HG03342 (cell line): ENCODE results near the gene ASPRV1.
"Not testable (repeated sequence)": the region's sequence is repeated elsewhere in the genome, so short reads cannot be mapped to it uniquely, and the experiment has no call there.

ENCODE experiments used
- ATAC-seq: cut with Tn5 transposase; IDR thresholded peaks from one replicate; pipeline ENCODE4 v1.9.1; 2021; ENCODE audit warnings: mild to moderate bottlenecking, moderate library complexity; ENCODE audit not compliant: unreplicated experiment

Gene ASPRV1

DNA sequence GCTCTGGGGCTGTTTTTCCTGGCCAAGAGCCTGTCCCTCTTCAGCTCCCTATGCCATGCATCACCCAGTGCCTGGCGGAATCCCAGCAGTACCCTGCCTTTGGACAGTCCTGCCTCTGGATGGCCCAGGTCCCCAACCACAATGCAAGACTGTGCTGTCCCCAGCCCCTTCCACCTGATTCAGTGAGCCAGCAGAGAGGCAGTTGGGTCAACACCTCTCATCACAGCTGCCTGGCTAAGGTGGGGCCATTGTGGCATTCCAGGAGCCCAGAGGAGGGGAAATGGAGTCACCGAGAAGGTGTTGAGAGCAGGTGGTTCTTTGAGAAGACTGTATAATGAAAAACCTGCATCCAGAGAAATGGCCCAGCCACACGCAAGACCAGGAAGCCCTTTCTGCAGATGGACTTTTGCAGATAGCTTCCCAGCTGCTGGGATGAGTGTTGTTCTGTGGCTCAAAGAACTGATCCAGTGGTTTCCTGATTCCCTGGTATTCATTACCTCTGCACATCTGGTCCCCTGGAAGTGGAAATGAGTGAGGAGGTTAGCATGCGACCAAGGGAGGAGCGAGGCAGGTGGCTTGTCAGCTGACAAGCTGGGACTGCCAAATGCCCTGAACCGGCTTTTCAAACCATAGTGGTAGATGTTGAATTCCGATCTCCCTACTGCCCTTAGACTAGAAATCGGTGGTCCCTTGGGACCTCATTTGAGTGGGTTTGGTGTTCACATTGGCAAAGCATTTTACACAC, 1.7 kb upstream of the ASPRV1 start:
- ATAC-seq: no peak

- ATAC-seq: no peak
Measured at GRCh38 chr2:69960821-69961220, 610 bp downstream of the ASPRV1 start.

DNA sequence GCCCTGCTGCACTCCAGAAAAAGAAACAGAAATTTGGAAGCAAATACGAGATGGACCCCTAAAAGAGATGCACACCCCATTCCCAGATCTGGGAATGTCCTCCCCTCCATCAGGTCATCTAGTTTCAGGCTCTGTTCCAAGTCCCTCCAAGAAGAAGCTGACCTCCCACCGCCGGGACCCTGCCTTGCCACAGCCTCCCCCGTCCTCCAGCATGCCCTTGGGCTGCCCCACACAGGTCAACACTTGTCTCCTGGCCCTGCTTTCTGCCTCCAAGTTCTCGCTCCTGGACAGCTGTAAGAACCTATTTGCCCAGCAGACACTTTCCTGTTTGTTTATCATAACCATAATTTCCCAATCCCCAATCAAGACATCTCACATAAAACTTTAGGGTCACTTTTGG, 2.0 kb downstream of the ASPRV1 start:
- ATAC-seq: no peak

DNA sequence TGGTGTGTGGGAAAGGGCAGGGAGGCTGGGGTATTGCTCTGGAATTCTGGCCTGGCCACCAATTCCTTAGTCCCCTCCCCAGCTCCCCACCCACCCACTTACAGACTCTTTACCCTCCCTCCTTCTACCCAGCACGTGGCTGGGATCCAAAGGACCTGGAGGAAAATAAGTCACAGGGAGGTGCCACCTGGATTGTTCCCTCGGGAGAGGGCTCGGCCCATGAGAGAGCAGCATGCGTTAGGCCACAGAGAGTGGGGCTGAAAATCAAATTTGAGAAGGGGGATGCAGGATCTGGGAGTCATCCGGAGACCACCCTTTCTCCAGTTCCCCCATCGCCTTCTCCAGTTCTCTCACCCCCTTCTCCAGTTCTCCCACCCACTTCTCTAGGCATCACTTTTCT, 3.0 kb downstream of the ASPRV1 start:
- no peak for ATAC-seq

DNA sequence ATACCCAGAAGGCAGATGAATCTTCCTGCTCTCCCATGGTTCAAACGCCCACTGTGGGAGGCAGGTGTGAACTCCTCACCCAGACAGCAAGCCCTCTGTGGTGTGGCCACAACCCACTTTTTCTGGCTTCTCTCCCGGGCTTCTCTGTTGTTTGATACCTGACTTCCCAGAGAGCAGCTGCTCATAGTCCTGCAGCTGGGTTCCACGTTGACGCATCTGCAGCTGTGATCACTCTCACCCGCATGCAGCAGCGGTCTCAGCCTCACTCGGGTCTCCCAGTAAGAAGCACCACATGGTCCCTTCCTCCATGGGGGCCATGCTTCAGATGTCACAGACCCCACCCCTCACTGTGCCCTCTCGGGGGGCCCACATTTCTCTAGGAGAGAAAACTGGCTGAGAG, 3.5 kb downstream of the ASPRV1 start:
- ATAC-seq: no peak

- ATAC-seq: no peak
Measured at GRCh38 chr2:69956475-69956979, 4.9 kb downstream of the ASPRV1 start.

- ATAC-seq: no peak
Measured at GRCh38 chr2:69955029-69955428, 6.4 kb downstream of the ASPRV1 start.

DNA sequence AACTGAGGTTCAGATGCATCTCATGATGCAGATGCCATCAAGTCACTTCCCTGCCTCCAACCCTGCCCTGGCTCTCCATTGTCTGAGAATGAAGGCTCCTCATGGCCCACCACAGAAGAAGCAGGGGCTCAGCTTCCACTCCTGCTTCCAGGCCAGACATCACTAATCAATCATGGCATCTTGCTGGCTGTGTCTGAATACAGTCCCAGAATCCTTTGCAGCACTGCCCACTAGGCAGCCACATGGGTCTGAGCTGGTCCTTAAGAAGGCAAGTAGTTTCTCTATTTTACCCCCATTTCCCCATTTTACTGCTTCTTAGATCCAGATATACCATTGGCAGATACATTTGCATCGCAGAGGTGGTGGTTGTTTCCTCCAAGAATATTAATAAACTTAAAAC, 7.3 kb downstream of the ASPRV1 start:
- no peak for ATAC-seq

GRCh38 chr2:69952336-69953115, 8.9 kb downstream of the ASPRV1 start:
- ATAC-seq: no peak

DNA sequence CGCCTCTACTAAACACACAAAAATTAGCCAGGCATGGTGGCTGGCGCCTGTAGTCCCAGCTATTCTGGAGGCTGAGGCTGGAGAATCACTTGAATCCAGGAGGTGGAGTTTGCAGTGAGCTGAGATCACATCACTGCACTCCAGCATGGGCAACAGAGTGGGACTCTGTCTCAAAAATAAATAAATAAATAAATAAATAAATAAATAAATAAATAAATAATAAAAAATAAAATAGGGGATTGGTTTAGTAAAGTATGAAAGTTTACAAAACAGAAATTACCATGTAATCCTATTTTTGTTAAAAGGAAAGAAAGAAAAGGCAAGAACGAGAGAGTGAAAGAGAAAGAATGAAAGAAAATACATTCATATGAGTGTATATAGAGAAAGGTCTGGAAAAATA, 10.8 kb downstream of the ASPRV1 start:
- not testable (repeated sequence) for ATAC-seq

DNA sequence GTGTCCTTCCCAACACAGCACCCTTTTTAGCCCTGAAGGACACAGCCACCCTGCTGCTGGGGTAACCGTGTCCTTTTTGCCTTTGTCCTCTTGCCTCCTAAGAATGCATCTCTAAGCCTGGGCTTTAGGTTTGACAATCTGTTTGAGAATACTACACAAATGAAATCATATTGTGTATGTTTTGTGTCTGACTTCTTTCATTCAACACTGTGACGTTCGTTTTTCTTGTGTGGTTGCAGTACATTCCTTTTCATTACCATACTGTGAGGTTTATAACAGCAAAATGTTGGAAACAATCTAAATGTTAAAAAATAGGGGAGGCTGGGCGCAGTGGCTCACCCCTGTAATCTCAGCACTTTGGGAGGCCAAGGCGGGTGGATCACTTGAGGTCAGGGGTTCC, 11.2 kb downstream of the ASPRV1 start:
- ATAC-seq: no peak

DNA sequence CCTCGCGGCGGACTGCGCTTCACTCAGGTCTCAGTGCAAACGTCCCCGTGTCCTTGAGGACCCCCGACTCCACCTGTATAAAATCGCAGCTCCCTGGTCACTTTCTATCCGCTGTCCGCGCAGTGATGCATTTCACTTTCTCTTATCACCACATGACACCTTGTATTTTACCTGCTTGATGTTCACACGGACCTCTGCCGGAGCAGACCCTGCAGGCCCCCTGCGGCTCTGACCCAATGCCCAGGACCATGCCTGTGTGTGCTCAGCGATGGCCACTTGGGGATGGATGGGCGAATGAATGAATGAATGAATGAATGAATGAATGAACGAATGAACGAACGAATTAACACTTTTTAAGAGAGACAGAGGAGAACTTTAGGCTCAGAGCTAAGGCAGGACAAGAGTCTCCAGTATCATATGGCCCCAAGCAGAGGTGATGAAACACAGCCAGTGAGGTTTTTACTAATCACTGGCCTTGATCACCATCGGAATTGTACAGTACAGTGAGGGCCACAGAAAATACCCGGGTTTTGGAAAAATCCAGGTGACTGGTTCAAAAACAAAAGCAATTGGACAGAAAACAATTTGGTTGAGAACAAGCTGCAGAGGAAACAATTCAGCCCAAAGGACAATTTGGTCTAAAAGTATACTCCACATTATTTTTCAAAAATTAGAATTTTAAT, 12.3 kb downstream of the ASPRV1 start:
- ATAC-seq: no peak

DNA sequence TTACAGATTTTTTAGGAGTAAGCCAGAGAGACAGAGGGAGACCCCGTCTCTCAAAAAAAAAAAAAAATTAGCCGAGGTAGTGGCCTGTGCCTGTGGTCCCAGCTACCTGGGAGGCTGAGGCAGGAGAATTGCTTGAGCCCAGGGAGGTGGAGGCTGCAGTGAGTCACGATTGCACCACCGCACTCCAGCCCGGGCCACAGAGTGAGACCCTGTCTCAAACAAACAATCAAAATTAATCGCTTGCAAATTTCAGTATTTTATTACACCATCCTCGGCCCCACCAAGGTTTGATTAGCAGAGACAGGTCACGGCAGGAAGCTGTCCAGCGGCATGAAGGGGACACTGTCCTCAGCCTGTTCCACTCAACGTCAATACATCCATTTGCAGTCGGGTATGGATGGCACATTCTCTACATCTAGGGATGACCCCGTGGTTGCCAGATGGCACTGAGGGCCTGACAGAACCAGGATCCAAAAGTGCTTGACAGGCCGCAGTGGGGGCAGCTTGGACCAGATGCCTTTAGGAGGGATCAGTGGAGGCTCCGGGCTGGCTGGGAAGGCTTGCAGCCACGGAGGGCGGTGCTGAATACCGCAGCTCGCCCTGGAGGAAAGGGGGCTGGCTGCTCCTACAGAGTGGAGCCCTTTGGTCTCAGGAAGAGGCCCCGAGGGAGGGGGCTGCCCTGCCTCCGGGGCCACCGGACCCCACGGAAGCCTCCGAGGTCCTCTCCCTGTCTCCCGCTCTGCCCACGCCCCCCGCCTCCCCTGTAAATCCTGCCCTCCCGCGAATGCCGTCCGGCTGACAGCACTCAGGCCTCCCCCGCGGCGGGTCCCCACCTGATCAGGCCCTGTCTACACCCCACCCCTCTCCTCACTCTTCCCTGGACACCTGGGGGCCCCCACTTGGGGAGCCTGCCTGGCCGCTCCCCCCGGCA, 13.1 kb downstream of the ASPRV1 start:
- ATAC-seq: no peak

DNA sequence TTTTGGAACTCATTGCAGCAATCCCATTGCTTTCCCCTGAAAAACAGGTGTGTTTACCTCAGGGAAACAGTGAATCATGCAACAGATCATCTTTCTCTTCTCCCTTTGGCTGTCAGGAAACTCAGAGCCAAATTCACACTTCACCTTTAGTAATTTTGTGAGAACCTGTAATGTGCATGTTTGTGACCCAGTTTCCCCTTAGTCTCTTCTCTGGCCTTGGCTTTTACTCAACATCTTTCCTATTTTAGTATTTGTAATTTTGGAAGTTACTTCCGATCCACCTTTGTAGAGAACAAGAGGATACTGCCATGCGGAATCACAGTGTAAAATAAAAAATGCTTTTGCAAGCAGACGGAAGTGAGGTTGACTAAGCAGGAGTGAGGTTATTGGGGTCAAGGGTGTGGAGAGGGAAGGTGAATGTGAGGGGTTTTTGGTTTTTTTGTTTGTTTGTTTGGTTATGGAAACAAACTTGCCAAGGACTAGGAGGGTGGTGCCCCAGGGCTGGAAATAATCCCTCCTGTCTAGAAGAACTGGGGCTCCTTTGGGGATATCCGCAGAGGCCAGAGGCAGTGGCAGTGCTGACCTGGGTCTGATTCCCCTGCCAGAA, 14.0 kb downstream of the ASPRV1 start:
- ATAC-seq: no peak

GRCh38 chr2:69946351-69947324, 14.8 kb downstream of the ASPRV1 start:
- peak; percentile 90 for ATAC-seq

DNA sequence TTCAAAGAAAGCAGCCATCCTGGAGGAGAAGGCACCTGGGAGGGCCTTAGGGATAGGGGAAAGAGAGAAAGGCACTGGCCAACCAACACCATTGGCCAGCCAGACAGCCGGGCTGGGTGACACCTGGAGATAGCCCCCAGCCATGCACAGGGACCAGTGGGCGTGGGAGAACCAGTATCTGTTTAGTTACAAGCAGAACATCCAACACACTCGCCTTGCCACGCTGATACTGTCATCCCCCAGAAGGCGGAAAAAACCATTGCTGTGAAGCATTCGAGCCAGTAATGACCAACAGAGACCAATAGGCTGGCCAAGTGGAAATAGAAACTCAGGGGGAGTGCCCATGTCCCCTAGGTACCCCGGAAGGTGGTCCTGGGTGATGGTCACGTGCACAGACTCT, 15.5 kb downstream of the ASPRV1 start:
- ATAC-seq: no peak

DNA sequence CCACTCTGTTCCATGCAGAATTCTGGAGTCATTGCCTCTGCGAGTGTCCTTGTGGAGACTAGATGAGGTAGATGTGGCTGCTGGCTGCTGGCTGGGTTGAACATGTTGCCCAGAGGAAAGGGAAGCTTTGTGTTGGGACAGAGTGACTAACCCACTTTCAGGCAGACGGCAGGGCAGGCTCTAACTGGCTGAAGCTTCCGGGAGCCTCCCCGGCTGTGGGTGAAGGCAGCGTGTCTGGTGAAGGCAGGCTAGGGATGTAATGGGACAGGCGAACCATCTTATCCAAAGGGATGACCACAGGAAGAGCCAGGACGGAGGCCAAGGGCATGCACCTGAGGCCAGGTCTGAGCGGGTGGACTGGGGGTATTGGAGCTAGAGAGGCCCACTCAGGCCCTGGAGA, 16.0 kb downstream of the ASPRV1 start:
- no peak for ATAC-seq

- no peak for ATAC-seq
Measured at GRCh38 chr2:69944756-69945155, 16.7 kb downstream of the ASPRV1 start.
